HL-60 (cell line): ENCODE results near the gene MT1H.

Experiments used
- GABPA ChIP-seq: IDR thresholded peaks from 2 replicates; pipeline ENCODE4 v1.6.1; 2012; ENCODE audit warnings: low read depth
- POLR2AphosphoS5 ChIP-seq: IDR thresholded peaks from 2 replicates; pipeline ENCODE4 v1.6.1; 2012; ENCODE audit warnings: low read depth
- SPI1 ChIP-seq: IDR thresholded peaks from 2 replicates; pipeline ENCODE4 v1.6.1; 2012; ENCODE audit warnings: low read depth, mild to moderate bottlenecking, borderline replicate concordance
- TF ChIP-seq, protein P1 (sequence below): IDR thresholded peaks from one replicate; pipeline ENCODE4 v1.5.1; 2011; ENCODE audit warnings: low read length, control low read depth, inconsistent platforms; ENCODE audit not compliant: insufficient read depth
- TF ChIP-seq, protein P2 (sequence below): IDR thresholded peaks from 2 replicates; pipeline ENCODE4 v1.6.1; 2012; ENCODE audit warnings: low read depth; ENCODE audit not compliant: insufficient replicate concordance

DNA sequence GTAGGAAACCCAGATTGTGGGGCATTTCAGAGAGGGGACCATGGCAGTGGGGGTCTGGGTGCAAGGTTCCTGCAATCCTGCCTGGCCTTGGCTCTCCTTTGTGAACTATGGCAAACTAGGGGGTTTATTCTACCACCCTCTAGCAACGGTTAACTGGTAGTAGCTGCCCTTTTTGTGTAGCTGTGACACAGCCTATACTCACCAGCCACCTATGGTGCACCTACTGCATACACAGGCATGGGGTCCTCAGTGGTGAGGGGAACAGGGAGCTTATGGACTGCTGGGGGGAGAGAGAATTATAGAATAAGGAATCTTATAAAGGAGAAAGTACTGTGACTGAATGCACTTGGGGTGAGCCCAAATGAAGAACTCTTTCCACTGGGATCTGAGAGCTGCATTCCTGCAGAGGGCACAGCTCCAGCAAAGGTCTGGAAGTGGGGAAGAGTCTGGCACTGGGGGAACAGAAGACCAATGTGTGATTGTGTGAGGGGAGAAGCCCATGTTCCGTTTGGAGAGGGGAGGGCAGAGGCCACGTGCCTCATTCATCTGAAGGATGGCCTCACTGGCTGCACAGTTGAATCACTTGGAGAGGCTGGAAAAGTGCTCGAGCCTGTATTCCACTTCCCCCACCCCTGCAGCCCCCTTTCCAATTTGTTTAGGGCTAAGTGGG is 14.8 kb downstream of the MT1H start:
- TF ChIP-seq, protein P1, sequence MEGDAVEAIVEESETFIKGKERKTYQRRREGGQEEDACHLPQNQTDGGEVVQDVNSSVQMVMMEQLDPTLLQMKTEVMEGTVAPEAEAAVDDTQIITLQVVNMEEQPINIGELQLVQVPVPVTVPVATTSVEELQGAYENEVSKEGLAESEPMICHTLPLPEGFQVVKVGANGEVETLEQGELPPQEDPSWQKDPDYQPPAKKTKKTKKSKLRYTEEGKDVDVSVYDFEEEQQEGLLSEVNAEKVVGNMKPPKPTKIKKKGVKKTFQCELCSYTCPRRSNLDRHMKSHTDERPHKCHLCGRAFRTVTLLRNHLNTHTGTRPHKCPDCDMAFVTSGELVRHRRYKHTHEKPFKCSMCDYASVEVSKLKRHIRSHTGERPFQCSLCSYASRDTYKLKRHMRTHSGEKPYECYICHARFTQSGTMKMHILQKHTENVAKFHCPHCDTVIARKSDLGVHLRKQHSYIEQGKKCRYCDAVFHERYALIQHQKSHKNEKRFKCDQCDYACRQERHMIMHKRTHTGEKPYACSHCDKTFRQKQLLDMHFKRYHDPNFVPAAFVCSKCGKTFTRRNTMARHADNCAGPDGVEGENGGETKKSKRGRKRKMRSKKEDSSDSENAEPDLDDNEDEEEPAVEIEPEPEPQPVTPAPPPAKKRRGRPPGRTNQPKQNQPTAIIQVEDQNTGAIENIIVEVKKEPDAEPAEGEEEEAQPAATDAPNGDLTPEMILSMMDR = no peak
- TF ChIP-seq GABPA (no peak), POLR2AphosphoS5 (no peak), SPI1 (no peak)
- TF ChIP-seq, protein P2, sequence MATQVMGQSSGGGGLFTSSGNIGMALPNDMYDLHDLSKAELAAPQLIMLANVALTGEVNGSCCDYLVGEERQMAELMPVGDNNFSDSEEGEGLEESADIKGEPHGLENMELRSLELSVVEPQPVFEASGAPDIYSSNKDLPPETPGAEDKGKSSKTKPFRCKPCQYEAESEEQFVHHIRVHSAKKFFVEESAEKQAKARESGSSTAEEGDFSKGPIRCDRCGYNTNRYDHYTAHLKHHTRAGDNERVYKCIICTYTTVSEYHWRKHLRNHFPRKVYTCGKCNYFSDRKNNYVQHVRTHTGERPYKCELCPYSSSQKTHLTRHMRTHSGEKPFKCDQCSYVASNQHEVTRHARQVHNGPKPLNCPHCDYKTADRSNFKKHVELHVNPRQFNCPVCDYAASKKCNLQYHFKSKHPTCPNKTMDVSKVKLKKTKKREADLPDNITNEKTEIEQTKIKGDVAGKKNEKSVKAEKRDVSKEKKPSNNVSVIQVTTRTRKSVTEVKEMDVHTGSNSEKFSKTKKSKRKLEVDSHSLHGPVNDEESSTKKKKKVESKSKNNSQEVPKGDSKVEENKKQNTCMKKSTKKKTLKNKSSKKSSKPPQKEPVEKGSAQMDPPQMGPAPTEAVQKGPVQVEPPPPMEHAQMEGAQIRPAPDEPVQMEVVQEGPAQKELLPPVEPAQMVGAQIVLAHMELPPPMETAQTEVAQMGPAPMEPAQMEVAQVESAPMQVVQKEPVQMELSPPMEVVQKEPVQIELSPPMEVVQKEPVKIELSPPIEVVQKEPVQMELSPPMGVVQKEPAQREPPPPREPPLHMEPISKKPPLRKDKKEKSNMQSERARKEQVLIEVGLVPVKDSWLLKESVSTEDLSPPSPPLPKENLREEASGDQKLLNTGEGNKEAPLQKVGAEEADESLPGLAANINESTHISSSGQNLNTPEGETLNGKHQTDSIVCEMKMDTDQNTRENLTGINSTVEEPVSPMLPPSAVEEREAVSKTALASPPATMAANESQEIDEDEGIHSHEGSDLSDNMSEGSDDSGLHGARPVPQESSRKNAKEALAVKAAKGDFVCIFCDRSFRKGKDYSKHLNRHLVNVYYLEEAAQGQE = no peak
